Ovary (tissue), 3 donors: ENCODE data around the gene DOCK4.

ENCODE experiments used
- CTCF ChIP-seq, 3 donors: fragments of 450-650 bp in 2 of 3; fragments of 200-600 bp in 1 of 3; IDR thresholded peaks; one replicate each; pipeline versions ENCODE4 v1.5.1 to v1.8.0; 2016 to 2022; ENCODE audit warnings: antibody characterized with exemption in 3 of 3, mild to moderate bottlenecking in 1 of 3
- EP300 ChIP-seq: sonication (generic); formaldehyde crosslinking; IDR thresholded peaks from one replicate; pipeline ENCODE4 v1.6.1; 2017; ENCODE audit warnings: antibody characterized with exemption
- POLR2A ChIP-seq: fragments of 450-650 bp; IDR thresholded peaks from one replicate; pipeline ENCODE4 v1.6.1; 2017; ENCODE audit warnings: antibody characterized with exemption, mild to moderate bottlenecking, moderate library complexity
- donor health status: DM: no; HTN: no; CAD: no.

GRCh38 chr7:112130729-112131410, 75.3 kb downstream of the DOCK4 start:
- TF ChIP-seq CTCF (IDR thresholded peaks at IDR 0.05) (no peak), POLR2A (no peak), EP300 (no peak)
